CD4-positive, alpha-beta memory T cell (primary cell): ENCODE results near the gene AXIN2. TPM values are rescaled to one million over a fixed set of nuclear protein-coding genes. Genes with fewer than 3 reads are reported as not detected.
A peak's percentile ranks its signal among the peaks of the same experiment; 100 is the strongest.

Source experiments
- CTCF ChIA-PET: fragments of 350-600 bp; sonication (Branson Sonifier 250); formaldehyde crosslinking; loops from one replicate; lab custom pipeline; 2021; ENCODE audit warnings: inconsistent platforms; ENCODE audit not compliant: partially characterized antibody; lab: Charles Lee
- POLR2A ChIA-PET: fragments of 350-600 bp; sonication (Branson Sonifier 250); formaldehyde crosslinking; loops from one replicate; lab custom pipeline; 2021; ENCODE audit not compliant: partially characterized antibody; lab: Charles Lee
- DNase-seq, 5 donors: peaks; one replicate each; pipeline versions ENCODE4 v3.0.0 to v3.0.0-alpha.2; 2020 to 2022; ENCODE audit warnings: mixed read lengths in 1 of 5
- H3K27ac ChIP-seq: one replicate; pipeline ENCODE4 v1.7.0; 2013; ENCODE audit warnings: low read depth, low read length
- H3K27me3 ChIP-seq: 2 replicates; pipeline ENCODE4 v1.7.0; 2013; ENCODE audit warnings: mild to moderate bottlenecking, low read length, moderate library complexity; ENCODE audit not compliant: insufficient read depth
- H3K36me3 ChIP-seq: 2 replicates; pipeline ENCODE4 v1.7.0; 2013; ENCODE audit warnings: mild to moderate bottlenecking, low read length, moderate library complexity; ENCODE audit not compliant: insufficient read depth
- H3K4me1 ChIP-seq: 2 replicates; pipeline ENCODE4 v1.7.0; 2013; ENCODE audit warnings: mild to moderate bottlenecking, low read length, moderate library complexity; ENCODE audit not compliant: insufficient read depth
- H3K4me3 ChIP-seq, 2 donors: one replicate each; pipeline ENCODE4 v1.7.0; 2013; ENCODE audit warnings: low read length in 2 of 2, mild to moderate bottlenecking in 1 of 2
- H3K9me3 ChIP-seq, 2 donors: one replicate each; pipeline ENCODE4 v1.7.0; 2013; ENCODE audit warnings: low read length in 2 of 2, control low read depth in 1 of 2; ENCODE audit not compliant: control insufficient read depth in 1 of 2
- H3K27ac Mint-ChIP-seq, 7 donors: one replicate each; pipeline ENCODE4 v1.8.0; 2020 to 2021; ENCODE audit warnings: mixed read lengths in 7 of 7, mild to moderate bottlenecking in 6 of 7, inconsistent platforms in 3 of 7, moderate library complexity in 3 of 7
- H3K27me3 Mint-ChIP-seq, 2 donors: one replicate each; pipeline ENCODE4 v1.8.0; 2020 to 2021; ENCODE audit warnings: mixed read lengths in 2 of 2
- H3K36me3 Mint-ChIP-seq, 2 donors: one replicate each; pipeline ENCODE4 v1.8.0; 2020 to 2021; ENCODE audit warnings: mixed read lengths in 2 of 2, inconsistent platforms in 1 of 2, mild to moderate bottlenecking in 1 of 2
- H3K4me1 Mint-ChIP-seq, 4 donors: one replicate each; pipeline ENCODE4 v1.8.0; 2020 to 2021; ENCODE audit warnings: mixed read lengths in 4 of 4, mild to moderate bottlenecking in 1 of 4
- H3K4me3 Mint-ChIP-seq, 8 donors: one replicate each; pipeline ENCODE4 v1.8.0; 2020 to 2021; ENCODE audit warnings: mixed read lengths in 8 of 8, mild to moderate bottlenecking in 7 of 8, moderate library complexity in 6 of 8, inconsistent platforms in 3 of 8
- H3K9me3 Mint-ChIP-seq, 8 donors: one replicate each; pipeline ENCODE4 v1.8.0; 2020 to 2021; ENCODE audit warnings: mixed read lengths in 8 of 8, mild to moderate bottlenecking in 5 of 8, inconsistent platforms in 3 of 8, moderate library complexity in 1 of 8
- intact Hi-C: fragments of 100-400 bp; cut with micrococcal nuclease; formaldehyde crosslinking; loops from one replicate; pipeline ENCODE4 v1.15.1; 2023
- polyA plus RNA-seq, 2 donors: library from polyadenylated mRNA; unstranded; fragments of 300-500 nt; fragmentation: Illumina TruSeq; gene quantifications; one replicate each; pipeline ENCODE4 v1.2.3, GENCODE V29; 2021
- total RNA-seq, 2 experiments: library from RNA; stranded (reverse); gene quantifications; one replicate each; pipeline ENCODE4 v1.2.3, GENCODE V29; 2021

Gene AXIN2
- total and polyA plus RNA-seq, 4 experiments from 2014 or later = 3.4 to 30.3 (median 20.9) TPM

DNA sequence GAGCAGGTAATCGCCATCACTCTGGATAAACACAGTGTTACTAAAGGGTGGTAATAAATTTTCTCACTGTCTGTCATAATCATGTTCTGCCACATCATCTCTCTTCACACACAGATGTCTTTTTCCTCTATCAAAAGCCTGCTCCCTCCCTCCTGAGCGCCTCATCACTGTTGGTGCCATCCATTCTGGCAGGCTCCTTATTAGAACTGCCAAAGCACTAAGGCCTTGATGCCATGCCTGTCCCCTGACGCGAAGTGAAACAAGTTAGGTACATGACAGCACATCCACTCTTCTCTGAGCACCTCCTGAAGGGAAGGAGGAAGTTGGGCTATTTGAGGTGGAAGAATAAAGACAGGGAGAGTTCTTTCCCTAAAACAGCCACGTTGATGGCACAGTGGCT is 38.2 kb upstream of the AXIN2 start:
- Histone ChIP-seq H3K27me3 (no peaks in the 10 kb centered on the region), H3K27ac (no peak overlapping the region), H3K36me3 (no peaks in the 10 kb centered on the region), H3K9me3 (no peaks in the 10 kb centered on the region), H3K4me3 (no peak overlapping the region), H3K4me1 (no peaks in the 10 kb centered on the region)
- Mint-ChIP-seq H3K4me3 (no peak overlapping the region), H3K27ac (no peak overlapping the region), H3K27me3 (peaks cover 0 to 2% of the 10 kb centered on the region in 2 donors), H3K36me3 (no peaks in the 10 kb centered on the region), H3K9me3 (peaks cover 0 to 2% (median 0%) of the 10 kb centered on the region in 8 donors), H3K4me1 (peaks cover 0 to 9% (median 1%) of the 10 kb centered on the region in 4 donors)
- DNase-seq = no peak
- CTCF ChIA-PET = no interaction called here
- intact Hi-C loops = no loop called here
- POLR2A ChIA-PET = no interaction called here

DNA sequence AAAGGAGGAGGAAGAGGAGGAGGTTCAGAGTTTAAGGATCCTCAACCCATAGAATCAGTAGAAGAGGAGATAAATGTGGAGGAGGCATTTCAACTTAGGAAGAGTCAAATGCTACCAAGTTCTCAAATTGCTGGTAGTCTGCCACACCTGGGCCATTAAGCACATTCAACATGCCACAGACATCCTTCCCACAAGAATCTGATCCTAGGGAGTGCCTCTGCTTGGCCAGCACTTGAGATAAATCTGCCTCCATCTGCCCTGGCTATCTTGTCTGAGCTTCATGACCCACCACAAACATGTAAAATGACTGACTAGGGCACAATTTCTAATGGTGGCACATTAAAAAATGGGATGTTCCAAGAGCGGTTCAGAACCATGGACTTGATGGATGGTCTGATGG is 37.3 kb upstream of the AXIN2 start:
- H3K9me3 ChIP-seq = no peaks in the 10 kb centered on the region
- POLR2A ChIA-PET = no interaction called here
- H3K9me3 Mint-ChIP-seq = peaks cover 0 to 2% (median 0%) of the 10 kb centered on the region in 8 donors
- peaks cover 0 to 2% of the 10 kb centered on the region in 2 donors for H3K27me3 Mint-ChIP-seq
- H3K36me3 ChIP-seq = no peaks in the 10 kb centered on the region
- intact Hi-C loops = no loop called here
- peaks cover 6 to 16% (median 7%) of the 10 kb centered on the region in 4 donors for H3K4me1 Mint-ChIP-seq
- no peak for DNase-seq
- no peaks in the 10 kb centered on the region for H3K27me3 ChIP-seq
- H3K4me1 ChIP-seq = no peaks in the 10 kb centered on the region
- H3K27ac ChIP-seq = no peak overlapping the region
- H3K27ac Mint-ChIP-seq = no peak overlapping the region
- no peak overlapping the region for H3K4me3 Mint-ChIP-seq
- H3K36me3 Mint-ChIP-seq = no peaks in the 10 kb centered on the region
- no peak overlapping the region for H3K4me3 ChIP-seq
- CTCF ChIA-PET = no interaction called here

- Mint-ChIP-seq H3K27me3 (peaks cover 3 to 5% of the 10 kb centered on the region in 2 donors), H3K9me3 (peaks cover 0 to 2% (median 0%) of the 10 kb centered on the region in 8 donors), H3K27ac (no peak overlapping the region), H3K4me1 (peaks cover 7 to 10% (median 8%) of the 10 kb centered on the region in 4 donors), H3K4me3 (no peak overlapping the region), H3K36me3 (no peaks in the 10 kb centered on the region)
- Histone ChIP-seq H3K4me3 (no peak overlapping the region), H3K4me1 (no peaks in the 10 kb centered on the region), H3K36me3 (no peaks in the 10 kb centered on the region), H3K27ac (no peak overlapping the region), H3K9me3 (no peaks in the 10 kb centered on the region), H3K27me3 (no peaks in the 10 kb centered on the region)
- CTCF ChIA-PET = no interaction called here
- intact Hi-C loops = no loop called here
- DNase-seq = no peak
- POLR2A ChIA-PET = no interaction called here
Measured at GRCh38 chr17:65595071-65595656, 33.7 kb upstream of the AXIN2 start.

DNA sequence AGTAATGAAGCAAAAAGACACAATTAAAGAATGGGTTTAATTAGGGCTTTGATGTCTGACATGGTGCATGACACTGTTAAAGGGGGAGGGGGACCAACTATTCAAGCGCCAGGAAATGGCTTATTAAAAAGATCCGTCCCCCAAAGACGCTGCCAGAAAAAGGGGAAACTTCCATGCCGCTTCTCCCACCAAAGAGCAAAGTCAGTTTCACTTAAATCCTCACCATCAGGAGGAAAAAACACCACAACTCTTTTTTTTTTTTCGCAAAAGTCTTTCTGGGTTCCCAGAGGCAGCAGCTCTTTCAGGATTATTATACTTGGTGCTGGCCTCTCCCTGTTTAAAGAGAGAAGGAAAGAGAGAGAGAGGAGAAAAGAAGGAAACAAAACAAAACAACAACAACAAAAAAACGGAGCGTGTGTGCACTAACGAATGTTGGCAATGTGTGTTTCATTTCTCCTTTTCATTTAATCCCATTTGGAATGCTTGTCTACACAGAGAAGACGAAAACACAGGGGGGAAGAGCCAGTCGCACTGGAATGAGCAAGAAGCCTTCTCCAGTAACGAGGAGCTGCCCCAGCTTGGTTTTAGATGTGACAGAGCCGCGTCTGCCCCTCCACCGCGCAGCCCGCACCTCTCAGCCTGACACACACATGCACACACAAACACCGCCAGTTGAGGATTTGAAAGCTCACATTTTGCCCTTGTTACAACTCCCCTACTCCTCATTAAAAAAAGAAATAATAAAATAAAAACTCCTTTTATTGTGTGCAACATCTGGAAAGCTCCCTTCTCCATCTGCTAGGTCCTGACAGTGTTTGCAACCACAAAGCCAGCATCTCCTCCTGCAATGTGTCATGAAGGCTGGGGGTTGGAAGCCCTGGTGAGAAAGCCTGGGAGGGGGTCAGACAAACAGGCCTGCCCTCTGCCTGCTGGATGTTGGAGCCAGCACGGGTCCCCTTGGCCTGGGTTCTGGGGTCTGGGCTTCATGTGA is 32.7 kb upstream of the AXIN2 start:
- intact Hi-C loops = no loop called here
- ChIA-PET POLR2A (no interaction called here), CTCF (no interaction called here)
- no peak overlapping the region for H3K4me3 ChIP-seq
- H3K9me3 Mint-ChIP-seq = peaks cover 0 to 2% (median 0%) of the 10 kb centered on the region in 8 donors
- H3K4me1 Mint-ChIP-seq = peaks cover 7 to 10% (median 8%) of the 10 kb centered on the region in 4 donors
- H3K36me3 Mint-ChIP-seq = no peaks in the 10 kb centered on the region
- H3K27me3 ChIP-seq = no peaks in the 10 kb centered on the region
- H3K27me3 Mint-ChIP-seq = peaks cover 4 to 5% of the 10 kb centered on the region in 2 donors
- no peak overlapping the region for H3K27ac ChIP-seq
- no peaks in the 10 kb centered on the region for H3K36me3 ChIP-seq
- H3K9me3 ChIP-seq = no peaks in the 10 kb centered on the region
- peak overlapping the region; percentile 26 to 68 (median 35) for H3K4me3 Mint-ChIP-seq
- H3K4me1 ChIP-seq = no peaks in the 10 kb centered on the region
- H3K27ac Mint-ChIP-seq = peak overlapping the region in 3 of 7 donors; percentile 0 to 62 (median 24)
- DNase-seq = no peak

GRCh38 chr17:65593092-65593854 is 31.8 kb upstream of the AXIN2 start:
- Histone ChIP-seq H3K27ac (no peak overlapping the region), H3K36me3 (no peaks in the 10 kb centered on the region), H3K4me3 (no peak overlapping the region), H3K27me3 (no peaks in the 10 kb centered on the region), H3K4me1 (no peaks in the 10 kb centered on the region), H3K9me3 (no peaks in the 10 kb centered on the region)
- Mint-ChIP-seq H3K4me1 (peaks cover 7 to 10% (median 9%) of the 10 kb centered on the region in 4 donors), H3K9me3 (no peaks in the 10 kb centered on the region), H3K27ac (no peak overlapping the region), H3K36me3 (no peaks in the 10 kb centered on the region), H3K4me3 (peak overlapping the region in 6 of 8 donors; percentile 26 to 68 (median 48)), H3K27me3 (peaks cover 4 to 5% of the 10 kb centered on the region in 2 donors)
- no peak for DNase-seq
- CTCF ChIA-PET = interaction anchor here (0.8 kb wide), 1 partner anchor 17 kb away, joined by 3 read pairs; no protein-coding TSS in a partner anchor
- POLR2A ChIA-PET = no interaction called here
- intact Hi-C loops = no loop called here

GRCh38 chr17:65592125-65592965 is 30.9 kb upstream of the AXIN2 start:
- no peak overlapping the region for H3K27ac ChIP-seq
- no peak overlapping the region for H3K4me3 ChIP-seq
- H3K4me1 ChIP-seq = no peaks in the 10 kb centered on the region
- no peaks in the 10 kb centered on the region for H3K9me3 ChIP-seq
- no peak overlapping the region for H3K27ac Mint-ChIP-seq
- peaks cover 4 to 5% of the 10 kb centered on the region in 2 donors for H3K27me3 Mint-ChIP-seq
- no peaks in the 10 kb centered on the region for H3K36me3 Mint-ChIP-seq
- DNase-seq = no peak
- no peaks in the 10 kb centered on the region for H3K27me3 ChIP-seq
- POLR2A ChIA-PET = no interaction called here
- H3K4me1 Mint-ChIP-seq = peaks cover 7 to 10% (median 9%) of the 10 kb centered on the region in 4 donors
- no peak overlapping the region for H3K4me3 Mint-ChIP-seq
- intact Hi-C loops = no loop called here
- H3K9me3 Mint-ChIP-seq = no peaks in the 10 kb centered on the region
- CTCF ChIA-PET = interaction anchor here (0.8 kb wide), 1 partner anchor 18 kb away, joined by 3 read pairs; no protein-coding TSS in a partner anchor
- H3K36me3 ChIP-seq = no peaks in the 10 kb centered on the region
